Astrocyte (in vitro differentiated cells and primary cell): Measurements from ENCODE around the gene TAAR6. TPM values are rescaled to one million over a fixed set of nuclear protein-coding genes. Genes with fewer than 3 reads are reported as not detected.

Experiments
- DNase-seq: peaks from one replicate; pipeline ENCODE4 v3.0.0-alpha.2; 2010; ENCODE audit warnings: low read depth
- FAIRE-seq: peaks from 2 replicates; lab custom pipeline; 2011; peaks lifted over from hg19 to GRCh38; lab: Jason Lieb, UNC
- H2AFZ ChIP-seq: 2 replicates; pipeline ENCODE4 v1.6.0; 2012; ENCODE audit warnings: low read depth, low read length, inconsistent platforms
- H3K27ac ChIP-seq: 2 replicates; pipeline ENCODE4 v1.5.1; 2011; ENCODE audit warnings: low read depth, low read length, inconsistent platforms
- H3K27me3 ChIP-seq: 2 replicates; pipeline ENCODE4 v1.6.0; 2011; ENCODE audit warnings: low read length, inconsistent platforms; ENCODE audit not compliant: insufficient read depth
- H3K36me3 ChIP-seq: 2 replicates; pipeline ENCODE4 v1.5.1; 2011; ENCODE audit warnings: low read length, inconsistent platforms; ENCODE audit not compliant: insufficient read depth
- H3K4me1 ChIP-seq: 2 replicates; pipeline ENCODE4 v1.5.1; 2011; ENCODE audit warnings: low read length, inconsistent platforms; ENCODE audit not compliant: insufficient read depth
- H3K4me2 ChIP-seq: 2 replicates; pipeline ENCODE4 v1.6.0; 2012; ENCODE audit warnings: low read length, inconsistent platforms
- H3K4me3 ChIP-seq: 2 replicates; pipeline ENCODE4 v1.5.1; 2011; ENCODE audit warnings: low read depth, mild to moderate bottlenecking, low read length, inconsistent platforms; ENCODE audit not compliant: insufficient read depth
- H3K79me2 ChIP-seq: 2 replicates; pipeline ENCODE4 v1.6.0; 2012; ENCODE audit warnings: mild to moderate bottlenecking, low read length, inconsistent platforms; ENCODE audit not compliant: insufficient read depth
- H3K9ac ChIP-seq: 2 replicates; pipeline ENCODE4 v1.6.0; 2012; ENCODE audit warnings: mild to moderate bottlenecking, low read length, inconsistent platforms
- H3K9me3 ChIP-seq: 2 replicates; pipeline ENCODE4 v1.5.1; 2012; ENCODE audit warnings: low read depth, mild to moderate bottlenecking, low read length, inconsistent platforms; ENCODE audit not compliant: insufficient read depth
- H4K20me1 ChIP-seq: 2 replicates; pipeline ENCODE4 v1.6.0; 2012; ENCODE audit warnings: low read length, inconsistent platforms; ENCODE audit not compliant: insufficient read depth
- H3K27ac Mint-ChIP-seq: one replicate; pipeline ENCODE4 v1.8.0; 2021; ENCODE audit warnings: mild to moderate bottlenecking, mixed read lengths; ENCODE audit not compliant: unreplicated experiment
- H3K27me3 Mint-ChIP-seq: one replicate; pipeline ENCODE4 v1.8.0; 2021; ENCODE audit warnings: low read depth, mixed read lengths; ENCODE audit not compliant: unreplicated experiment
- H3K36me3 Mint-ChIP-seq: one replicate; pipeline ENCODE4 v1.8.0; 2021; ENCODE audit warnings: low read depth, mixed read lengths; ENCODE audit not compliant: unreplicated experiment
- H3K4me1 Mint-ChIP-seq: one replicate; pipeline ENCODE4 v1.8.0; 2021; ENCODE audit warnings: low read depth, mixed read lengths; ENCODE audit not compliant: unreplicated experiment
- H3K4me3 Mint-ChIP-seq: one replicate; pipeline ENCODE4 v1.8.0; 2021; ENCODE audit warnings: mild to moderate bottlenecking, moderate library complexity, mixed read lengths; ENCODE audit not compliant: unreplicated experiment
- H3K9me3 Mint-ChIP-seq: one replicate; pipeline ENCODE4 v1.8.0; 2021; ENCODE audit warnings: mild to moderate bottlenecking, mixed read lengths; ENCODE audit not compliant: unreplicated experiment
- CTCF ChIP-seq: IDR thresholded peaks from 2 replicates; pipeline ENCODE4 v1.5.1; 2011; ENCODE audit warnings: low read depth, mild to moderate bottlenecking, inconsistent platforms, low read length, moderate library complexity; ENCODE audit not compliant: insufficient read depth
- EZH2 ChIP-seq: IDR thresholded peaks from 2 replicates; pipeline ENCODE4 v1.6.1; 2012; ENCODE audit warnings: mild to moderate bottlenecking, low read length, inconsistent platforms; ENCODE audit not compliant: insufficient read depth
- total RNA-seq: library from RNA; stranded (reverse); gene quantifications from 2 replicates; pipeline ENCODE4 v1.2.1, GENCODE V29; 2021

TAAR6 gene
- total RNA-seq, 1 donor from 2014 or later, result not detected

DNA sequence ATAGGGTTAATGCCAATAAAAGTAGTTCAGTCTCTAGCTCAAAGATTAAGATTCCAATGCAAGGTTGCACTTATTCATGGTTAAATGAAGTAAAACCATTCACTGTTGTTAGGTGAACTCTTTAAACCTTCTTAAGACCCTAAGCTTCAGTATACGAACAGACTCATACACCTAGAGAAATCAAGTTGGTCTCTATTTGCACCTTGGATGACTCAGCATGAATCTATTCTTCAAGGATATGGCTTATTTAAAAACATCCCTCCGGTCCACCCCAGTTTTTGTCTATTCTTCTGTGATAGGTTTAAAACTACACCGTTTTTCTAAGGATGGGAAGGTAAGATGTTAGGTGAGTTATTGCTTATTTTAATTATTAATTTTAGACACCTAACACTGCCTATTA is 33.0 kb upstream of the TAAR6 start:
- Mint-ChIP-seq H3K4me3 (no peak overlapping the region), H3K36me3 (no peaks in the 10 kb centered on the region), H3K4me1 (no peaks in the 10 kb centered on the region), H3K27ac (no peak overlapping the region), H3K9me3 (peaks cover 7% of the 10 kb centered on the region), H3K27me3 (peaks cover 2% of the 10 kb centered on the region)
- DNase-seq (no peak), FAIRE-seq (no peak)
- Histone ChIP-seq H3K79me2 (no peaks in the 10 kb centered on the region), H4K20me1 (no peaks in the 10 kb centered on the region), H3K9ac (no peak overlapping the region), H3K4me2 (no peak overlapping the region), H3K4me3 (no peak overlapping the region), H3K36me3 (no peaks in the 10 kb centered on the region), H3K27me3 (peaks cover 6% of the 10 kb centered on the region), H2AFZ (no peak overlapping the region), H3K4me1 (no peaks in the 10 kb centered on the region), H3K9me3 (no peaks in the 10 kb centered on the region), H3K27ac (no peak overlapping the region)
- TF ChIP-seq CTCF (no peak), EZH2 (no peak)

DNA sequence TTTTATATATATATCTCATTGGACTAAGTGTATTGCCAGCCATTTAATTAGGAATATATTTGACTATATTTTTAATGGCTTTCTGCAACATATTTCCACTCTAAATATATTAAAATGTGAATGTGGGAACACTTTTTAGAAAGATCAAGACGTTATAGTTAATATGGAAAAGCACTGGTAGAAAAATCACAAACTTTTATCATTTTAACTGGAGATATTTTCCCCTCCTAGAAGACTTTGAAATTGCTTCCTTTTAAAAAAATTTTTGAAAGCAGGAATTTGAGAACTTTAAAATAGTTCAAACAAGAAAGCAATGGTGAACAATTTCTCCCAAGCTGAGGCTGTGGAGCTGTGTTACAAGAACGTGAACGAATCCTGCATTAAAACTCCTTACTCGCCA is 32.1 kb upstream of the TAAR6 start, which contains the start of gene TAAR9:
TSS of gene TAAR9 (plus strand) at position 301 of the 400 bp plus-strand sequence. CDS start at position 314, 13 bp downstream.
- Histone ChIP-seq H3K27me3 (peaks cover 6% of the 10 kb centered on the region), H3K9me3 (no peaks in the 10 kb centered on the region), H3K9ac (no peak within 1 kb of the TSS), H3K27ac (no peak within 1 kb of the TSS), H3K4me2 (no peak within 1 kb of the TSS), H3K36me3 (no peaks in the 10 kb centered on the region), H3K79me2 (no peaks in the 10 kb centered on the region), H4K20me1 (no peaks in the 10 kb centered on the region), H3K4me3 (no peak within 1 kb of the TSS), H3K4me1 (no peaks in the 10 kb centered on the region), H2AFZ (no peak within 1 kb of the TSS)
- FAIRE-seq, result no peak
- Mint-ChIP-seq H3K9me3 (peaks cover 7% of the 10 kb centered on the region), H3K4me1 (no peaks in the 10 kb centered on the region), H3K27me3 (peaks cover 2% of the 10 kb centered on the region), H3K27ac (no peak within 1 kb of the TSS), H3K36me3 (no peaks in the 10 kb centered on the region), H3K4me3 (no peak within 1 kb of the TSS)
- no peak for DNase-seq
- TF ChIP-seq CTCF, result no peak
- no peak for TF ChIP-seq EZH2

DNA sequence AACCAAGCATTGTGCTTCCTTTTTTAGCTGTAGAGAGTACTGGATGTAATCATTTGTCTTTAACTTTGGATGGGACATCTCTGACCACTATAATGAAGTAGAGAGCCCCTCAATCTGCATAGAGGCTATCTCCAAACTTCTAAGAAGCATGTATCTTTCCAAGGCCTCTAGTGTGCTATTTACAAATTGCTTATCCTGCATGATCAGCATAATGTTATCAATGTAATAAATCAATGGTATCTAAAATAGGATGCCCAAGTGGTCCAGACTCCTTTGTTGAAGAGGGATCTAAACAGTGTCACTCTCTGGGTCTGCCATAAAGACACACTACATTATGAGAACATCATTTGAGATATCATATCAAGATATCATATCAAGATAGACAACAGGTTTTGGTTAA is 25.3 kb upstream of the TAAR6 start:
- H3K9me3 Mint-ChIP-seq, result no peaks in the 10 kb centered on the region
- DNase-seq (no peak), FAIRE-seq (no peak)
- Histone ChIP-seq H3K9me3 (no peaks in the 10 kb centered on the region), H3K27me3 (peaks cover 6% of the 10 kb centered on the region), H4K20me1 (no peaks in the 10 kb centered on the region), H3K79me2 (no peaks in the 10 kb centered on the region), H3K27ac (no peak overlapping the region), H3K4me2 (no peak overlapping the region), H3K9ac (no peak overlapping the region), H3K36me3 (no peaks in the 10 kb centered on the region), H3K4me1 (no peaks in the 10 kb centered on the region), H2AFZ (no peak overlapping the region), H3K4me3 (no peak overlapping the region)
- H3K27me3 Mint-ChIP-seq, result no peaks in the 10 kb centered on the region
- no peak overlapping the region for H3K4me3 Mint-ChIP-seq
- H3K36me3 Mint-ChIP-seq, result no peaks in the 10 kb centered on the region
- no peak for TF ChIP-seq CTCF
- TF ChIP-seq EZH2, result no peak
- peaks cover 5% of the 10 kb centered on the region for H3K4me1 Mint-ChIP-seq
- no peak overlapping the region for H3K27ac Mint-ChIP-seq
